ENCODE results near the gene TRUB2.
"Not testable (repeated sequence)": the region's sequence is repeated elsewhere in the genome, so short reads cannot be mapped to it uniquely, and the experiment has no call there.

Gene TRUB2

DNA sequence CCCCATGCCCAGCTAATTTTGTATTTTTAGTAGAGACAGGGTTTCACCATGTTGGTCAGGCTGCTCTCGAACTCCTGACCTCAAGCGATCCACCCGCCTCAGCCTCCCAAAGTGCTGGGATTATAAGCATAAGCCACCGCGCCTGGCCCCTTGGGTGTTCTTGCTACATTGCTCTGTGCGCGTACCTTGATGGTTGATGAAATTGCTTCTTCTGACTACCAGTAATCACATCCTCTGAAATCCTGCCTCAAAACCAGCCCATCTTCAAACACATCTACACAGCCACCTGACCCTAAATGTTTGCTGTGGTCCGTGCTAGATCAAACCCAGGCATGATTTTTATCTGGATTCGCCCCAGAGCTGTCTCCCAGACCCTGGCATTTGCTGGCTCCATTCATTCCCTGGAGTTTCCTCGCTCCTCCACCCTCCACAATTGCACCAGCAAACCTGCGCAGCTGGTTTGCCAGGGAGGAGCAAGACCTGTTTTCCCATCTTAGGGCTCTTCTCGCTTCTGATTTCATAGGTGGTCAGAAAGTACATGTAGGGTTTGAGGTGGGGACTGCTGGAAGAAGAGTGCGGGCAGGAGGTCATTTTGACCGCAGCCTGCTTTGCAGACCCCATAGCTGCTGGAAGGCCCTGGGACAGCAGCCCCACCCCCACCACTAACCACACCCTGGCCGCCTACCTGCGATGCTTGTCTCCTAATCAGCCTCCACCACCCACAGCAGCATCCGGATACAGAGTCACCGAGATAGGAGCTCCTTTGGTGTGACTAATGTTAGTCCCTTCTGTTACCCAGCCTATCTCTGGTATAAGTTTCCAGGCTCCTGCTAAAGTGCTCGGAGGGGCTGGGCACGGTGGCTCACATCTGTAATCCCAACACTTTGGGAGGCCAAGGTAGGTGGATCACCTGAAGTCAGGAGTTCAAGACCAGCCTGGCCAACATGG is 23.4 kb downstream of the TRUB2 start:
- ATAC-seq (ENCODE audit: low read depth), result no peak
- Mint-ChIP-seq H3K27ac (no peak overlapping the region), H3K27me3 (no peaks in the 10 kb centered on the region), H3K4me1 (no peaks in the 10 kb centered on the region), H3K4me3 (no peak overlapping the region), H3K9me3 (no peaks in the 10 kb centered on the region), H3K36me3 (no peaks in the 10 kb centered on the region)
- DNase-seq (ENCODE audit: low spot score in 2 of 2), result no peak

DNA sequence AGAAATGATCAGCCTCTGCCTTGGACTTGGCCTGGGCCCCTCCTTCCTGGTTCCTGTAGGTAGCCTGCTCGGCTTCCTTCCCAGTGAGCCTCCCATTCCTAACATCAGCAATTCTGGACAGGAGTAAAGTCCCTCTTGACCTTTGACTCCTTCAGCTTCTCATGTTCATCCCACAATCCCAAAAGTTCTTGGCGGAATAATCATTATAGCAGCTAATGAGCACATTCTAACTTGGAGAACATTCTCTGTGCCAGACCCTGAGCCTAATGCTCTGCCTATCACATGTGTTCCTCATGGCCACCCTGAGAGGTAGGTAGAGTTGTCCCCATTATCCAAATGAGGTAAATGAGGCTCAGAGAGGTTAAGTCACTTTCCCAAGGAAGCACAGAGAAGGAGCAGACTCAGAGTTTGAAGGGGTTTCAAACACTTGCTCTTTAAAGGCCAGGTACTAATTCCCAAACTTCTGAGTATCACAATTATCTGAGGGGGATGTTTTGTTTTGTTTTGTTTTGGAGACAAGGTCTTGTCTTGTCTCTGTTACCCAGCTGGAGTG is 24.9 kb downstream of the TRUB2 start:
- H3K9me3 Mint-ChIP-seq, result no peaks in the 10 kb centered on the region
- no peak overlapping the region for H3K4me3 Mint-ChIP-seq
- DNase-seq (ENCODE audit: low spot score in 2 of 2) (no peak), ATAC-seq (ENCODE audit: low read depth) (no peak)
- no peak overlapping the region for H3K27ac Mint-ChIP-seq
- H3K27me3 Mint-ChIP-seq, result no peaks in the 10 kb centered on the region
- H3K36me3 Mint-ChIP-seq, result no peaks in the 10 kb centered on the region
- no peaks in the 10 kb centered on the region for H3K4me1 Mint-ChIP-seq

DNA sequence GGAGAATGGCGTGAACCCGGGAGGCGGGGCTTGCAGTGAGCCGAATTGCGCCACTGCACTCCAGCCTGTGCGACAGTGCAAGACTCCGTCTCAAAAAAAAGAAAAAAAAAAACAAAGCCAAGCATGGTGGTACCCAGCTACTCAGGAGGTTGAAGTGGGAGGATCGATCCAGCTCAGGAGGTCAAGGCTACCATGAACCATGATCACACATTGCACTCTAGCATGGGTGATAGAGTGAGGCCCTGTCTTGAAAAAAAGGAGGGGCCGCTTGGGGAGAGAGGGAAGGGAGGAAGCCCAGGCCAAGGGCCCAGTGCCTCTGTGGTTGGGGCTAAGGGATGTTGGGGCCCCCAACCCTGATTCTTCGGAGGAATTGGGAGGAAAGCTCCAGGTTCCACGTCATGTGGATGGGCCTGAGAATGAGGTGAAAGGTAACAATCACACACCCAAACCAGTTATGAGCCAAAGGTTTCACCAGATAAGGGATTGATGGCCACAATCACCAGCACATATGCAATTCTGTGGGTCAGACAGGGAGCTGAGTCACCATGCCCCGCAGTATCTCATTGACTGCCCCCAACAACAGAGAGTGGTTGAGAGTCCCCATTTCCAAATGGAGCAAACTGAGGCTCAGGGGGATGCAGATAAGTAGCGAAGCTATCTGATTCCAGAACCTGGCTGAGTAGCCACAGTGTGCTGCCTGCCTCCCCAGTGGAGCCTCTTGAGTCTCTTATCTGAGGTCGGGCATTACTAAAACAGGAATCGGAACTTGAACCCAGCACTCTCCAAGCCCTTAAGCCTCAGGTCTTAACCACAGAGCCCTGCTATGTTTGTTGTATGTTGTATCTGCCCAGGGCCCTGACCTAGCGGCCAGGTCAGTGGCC is 25.7 kb downstream of the TRUB2 start:
- no peaks in the 10 kb centered on the region for H3K27me3 Mint-ChIP-seq
- DNase-seq (ENCODE audit: low spot score in 2 of 2) (no peak), ATAC-seq (ENCODE audit: low read depth) (no peak)
- no peaks in the 10 kb centered on the region for H3K4me1 Mint-ChIP-seq
- no peaks in the 10 kb centered on the region for H3K36me3 Mint-ChIP-seq
- no peak overlapping the region for H3K27ac Mint-ChIP-seq
- no peaks in the 10 kb centered on the region for H3K9me3 Mint-ChIP-seq
- no peak overlapping the region for H3K4me3 Mint-ChIP-seq

DNA sequence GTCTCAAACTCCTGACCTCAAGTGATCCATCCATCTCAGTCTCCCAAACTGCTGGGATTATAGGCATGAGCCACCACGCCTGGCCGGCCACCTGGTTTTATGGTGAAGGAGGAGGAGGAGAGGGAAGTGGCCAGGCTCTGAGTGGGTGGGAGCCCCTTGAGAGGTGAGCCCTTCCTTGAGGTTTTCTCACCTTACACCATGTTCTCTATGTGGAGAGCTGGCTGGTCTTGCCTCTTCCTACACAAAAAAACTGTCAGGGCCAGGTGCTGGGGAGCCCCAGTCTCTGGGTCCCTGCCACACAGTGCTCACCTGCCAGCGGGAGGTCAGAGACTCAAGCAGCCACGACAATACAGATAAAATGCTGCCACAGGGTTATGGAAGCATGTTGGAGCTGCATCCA is 28.1 kb downstream of the TRUB2 start:
- Mint-ChIP-seq H3K36me3 (peaks cover under 1% of the 10 kb centered on the region), H3K9me3 (no peaks in the 10 kb centered on the region), H3K4me1 (no peaks in the 10 kb centered on the region), H3K27ac (no peak overlapping the region), H3K4me3 (no peak overlapping the region), H3K27me3 (no peaks in the 10 kb centered on the region)
- ATAC-seq (ENCODE audit: low read depth) (no peak), DNase-seq (ENCODE audit: low spot score in 2 of 2) (no peak)

DNA sequence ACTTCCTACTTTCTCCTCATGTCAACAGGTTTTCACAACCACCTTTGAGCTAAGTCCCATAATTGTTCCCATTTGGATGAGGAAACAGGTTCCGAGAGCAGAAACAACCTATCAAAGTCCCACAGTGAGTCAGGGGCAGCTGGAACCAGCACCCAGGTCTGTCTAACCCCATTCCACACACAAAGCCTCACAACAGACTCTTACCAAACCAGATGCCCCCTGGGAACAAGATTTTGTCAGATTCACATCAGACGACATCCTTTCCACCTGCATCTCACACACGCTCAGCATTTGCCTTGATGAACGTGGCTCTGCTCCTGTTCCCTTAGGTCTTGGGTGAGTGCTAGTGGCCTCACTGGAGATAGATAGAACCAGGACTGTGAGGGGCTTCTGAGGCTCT is 29.2 kb downstream of the TRUB2 start:
- no peak overlapping the region for H3K27ac Mint-ChIP-seq
- H3K27me3 Mint-ChIP-seq, result no peaks in the 10 kb centered on the region
- no peaks in the 10 kb centered on the region for H3K9me3 Mint-ChIP-seq
- DNase-seq (ENCODE audit: low spot score in 2 of 2), result no peak
- peaks cover 8% of the 10 kb centered on the region for H3K36me3 Mint-ChIP-seq
- no peak for ATAC-seq (ENCODE audit: low read depth)
- no peaks in the 10 kb centered on the region for H3K4me1 Mint-ChIP-seq
- H3K4me3 Mint-ChIP-seq, result no peak overlapping the region

DNA sequence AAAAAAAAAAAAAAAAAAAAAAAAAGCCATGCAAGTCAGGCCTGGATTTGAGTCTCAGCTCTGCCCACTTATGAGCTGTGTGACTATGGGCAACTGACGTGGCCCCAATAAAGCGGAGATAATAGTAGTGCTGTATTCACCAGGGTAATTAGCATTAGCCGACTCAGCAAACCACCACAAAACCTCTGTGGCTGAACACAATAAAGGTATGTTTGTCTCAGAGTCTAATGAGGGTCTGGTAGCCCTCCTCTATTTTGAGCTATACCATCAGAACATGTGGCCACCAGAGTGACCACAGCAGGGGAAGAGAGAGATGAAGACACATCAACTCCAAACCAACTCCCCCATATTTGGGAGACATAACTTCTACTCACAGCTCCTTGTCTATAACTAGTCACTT is 30.2 kb downstream of the TRUB2 start:
- Mint-ChIP-seq H3K27ac (no peak overlapping the region), H3K9me3 (no peaks in the 10 kb centered on the region), H3K4me1 (no peaks in the 10 kb centered on the region), H3K36me3 (peaks cover 12% of the 10 kb centered on the region), H3K4me3 (no peak overlapping the region), H3K27me3 (no peaks in the 10 kb centered on the region)
- DNase-seq (ENCODE audit: low spot score in 2 of 2) (no peak), ATAC-seq (ENCODE audit: low read depth) (no peak)

DNA sequence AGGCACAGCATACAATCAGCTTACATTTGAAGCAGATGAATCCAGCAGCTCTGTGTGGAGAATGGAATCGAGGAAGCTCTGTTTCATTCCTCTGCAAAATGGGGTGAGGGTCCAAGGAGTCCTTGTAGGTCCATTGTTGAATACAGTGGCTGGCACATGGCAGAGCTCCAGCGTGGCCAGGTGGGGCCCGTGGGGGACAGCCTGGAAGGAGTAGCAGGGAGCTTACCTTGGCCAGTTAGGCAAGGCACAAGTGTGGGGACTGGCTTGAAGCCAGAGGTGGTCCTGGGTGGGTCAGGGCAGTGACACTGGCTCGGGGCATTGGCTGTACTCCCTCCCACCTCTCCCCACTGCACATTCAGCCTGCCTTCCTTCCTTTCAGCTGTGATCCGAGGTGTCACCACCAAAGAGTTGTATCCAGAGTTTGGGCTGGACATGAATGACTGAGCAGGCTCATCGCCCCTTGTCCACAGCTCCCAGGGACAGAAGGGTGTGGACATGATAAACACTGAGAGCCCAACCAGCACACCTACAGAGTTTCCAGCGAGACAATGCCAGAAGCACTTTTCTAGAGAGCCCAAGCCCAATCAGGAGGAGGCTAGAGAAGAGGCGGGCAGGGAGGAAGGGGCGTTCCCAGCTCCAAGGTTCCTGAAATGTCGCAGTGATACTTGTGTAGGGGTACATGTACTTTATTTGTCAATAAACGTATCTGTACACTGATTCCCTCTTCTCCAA is 33.8 kb downstream of the TRUB2 start:
- Mint-ChIP-seq H3K4me3 (no peak overlapping the region), H3K36me3 (peaks cover 15% of the 10 kb centered on the region), H3K27me3 (no peaks in the 10 kb centered on the region), H3K4me1 (peaks cover 6% of the 10 kb centered on the region), H3K9me3 (no peaks in the 10 kb centered on the region), H3K27ac (no peak overlapping the region)
- DNase-seq (ENCODE audit: low spot score in 2 of 2), result no peak
- no peak for ATAC-seq (ENCODE audit: low read depth)

DNA sequence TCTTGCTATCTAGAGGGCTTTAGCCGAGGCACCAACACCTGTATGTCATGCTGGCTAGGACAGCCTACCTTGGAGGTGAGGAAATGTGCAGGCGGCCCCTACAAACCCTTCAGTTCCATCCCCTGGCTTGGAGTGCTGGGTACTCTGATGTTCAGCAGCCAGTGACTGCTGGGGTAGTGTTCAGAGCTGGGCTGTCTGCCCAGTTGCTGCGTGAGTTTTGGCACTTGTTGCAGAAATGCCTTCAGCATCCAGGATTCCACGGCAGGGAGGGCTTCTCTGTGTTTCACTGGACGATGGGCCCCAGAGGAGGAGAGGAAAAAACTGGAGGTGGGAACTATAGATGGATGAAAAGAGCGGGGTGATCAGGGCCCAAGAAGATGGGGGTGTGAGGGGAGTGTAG is 35.8 kb downstream of the TRUB2 start:
- H3K27ac Mint-ChIP-seq, result no peak overlapping the region
- no peak overlapping the region for H3K4me3 Mint-ChIP-seq
- H3K9me3 Mint-ChIP-seq, result no peaks in the 10 kb centered on the region
- no peak for DNase-seq (ENCODE audit: low spot score in 2 of 2)
- no peak for ATAC-seq (ENCODE audit: low read depth)
- peaks cover 6% of the 10 kb centered on the region for H3K4me1 Mint-ChIP-seq
- no peaks in the 10 kb centered on the region for H3K27me3 Mint-ChIP-seq
- H3K36me3 Mint-ChIP-seq, result peaks cover 15% of the 10 kb centered on the region

DNA sequence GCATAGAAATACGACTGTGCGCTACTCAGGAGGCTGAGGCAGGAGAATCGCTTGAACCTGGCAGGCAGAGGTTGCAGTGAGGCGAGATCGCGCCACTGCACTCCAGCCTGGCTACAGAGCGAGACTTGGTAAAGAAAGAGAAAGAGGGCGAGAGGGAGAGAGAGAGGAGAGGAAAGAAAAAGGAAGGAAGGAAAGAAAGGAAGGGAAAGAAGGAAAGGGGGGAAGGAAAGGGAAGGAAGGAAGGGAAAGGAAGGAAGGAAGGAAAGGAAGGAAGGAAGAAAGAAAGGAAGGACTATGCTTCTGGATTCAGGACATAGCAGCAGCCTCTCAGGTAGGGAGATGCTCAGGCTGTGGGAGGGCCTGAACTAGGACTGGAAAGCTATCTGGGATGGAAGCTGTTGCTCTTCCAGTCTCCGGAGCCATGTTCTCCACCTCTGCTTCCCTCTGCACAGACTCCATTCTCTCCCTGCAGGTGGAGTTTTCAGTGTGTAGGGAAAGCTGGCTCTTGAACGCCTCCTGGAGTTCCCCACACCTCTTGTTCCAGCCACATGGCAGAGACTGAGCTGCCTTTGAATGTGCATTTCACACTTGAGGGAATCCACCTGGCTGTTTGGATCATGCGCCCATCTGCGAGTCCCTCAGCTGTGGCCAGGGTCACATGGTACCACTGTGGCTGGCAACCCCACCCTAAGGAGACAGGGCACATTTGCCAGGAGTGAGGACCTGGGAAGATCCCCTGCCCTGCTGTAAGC is 37.0 kb downstream of the TRUB2 start:
- no peak for ATAC-seq (ENCODE audit: low read depth)
- no peaks in the 10 kb centered on the region for H3K27me3 Mint-ChIP-seq
- no peak overlapping the region for H3K4me3 Mint-ChIP-seq
- H3K4me1 Mint-ChIP-seq, result peaks cover 6% of the 10 kb centered on the region
- H3K9me3 Mint-ChIP-seq, result no peaks in the 10 kb centered on the region
- peaks cover 15% of the 10 kb centered on the region for H3K36me3 Mint-ChIP-seq
- DNase-seq (ENCODE audit: low spot score in 2 of 2), result no peak
- H3K27ac Mint-ChIP-seq, result no peak overlapping the region

DNA sequence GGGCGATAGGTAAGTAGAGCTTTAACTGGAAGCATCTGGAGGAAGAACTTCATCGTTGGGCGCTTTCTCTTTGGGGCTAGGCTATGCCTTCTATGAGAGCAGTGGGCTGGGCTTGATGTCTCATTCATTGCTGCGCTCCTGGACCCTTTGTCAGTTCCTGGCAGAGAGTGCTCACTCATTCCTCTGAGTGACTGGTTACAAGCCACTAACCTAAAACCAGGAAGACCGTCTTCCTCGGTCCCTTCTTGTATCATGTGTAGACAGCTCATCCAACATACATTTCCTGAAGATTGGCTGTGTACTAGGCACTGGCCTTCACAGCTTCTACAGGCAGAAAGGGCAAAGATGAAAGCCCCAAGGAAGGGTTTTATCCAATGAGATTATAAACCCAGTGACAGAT is 39.7 kb downstream of the TRUB2 start:
- H3K27ac Mint-ChIP-seq, result no peak overlapping the region
- H3K4me1 Mint-ChIP-seq, result peaks cover 6% of the 10 kb centered on the region
- no peak for ATAC-seq (ENCODE audit: low read depth)
- no peaks in the 10 kb centered on the region for H3K27me3 Mint-ChIP-seq
- H3K4me3 Mint-ChIP-seq, result no peak overlapping the region
- no peaks in the 10 kb centered on the region for H3K9me3 Mint-ChIP-seq
- DNase-seq (ENCODE audit: low spot score in 2 of 2), result no peak
- H3K36me3 Mint-ChIP-seq, result peaks cover 7% of the 10 kb centered on the region

DNA sequence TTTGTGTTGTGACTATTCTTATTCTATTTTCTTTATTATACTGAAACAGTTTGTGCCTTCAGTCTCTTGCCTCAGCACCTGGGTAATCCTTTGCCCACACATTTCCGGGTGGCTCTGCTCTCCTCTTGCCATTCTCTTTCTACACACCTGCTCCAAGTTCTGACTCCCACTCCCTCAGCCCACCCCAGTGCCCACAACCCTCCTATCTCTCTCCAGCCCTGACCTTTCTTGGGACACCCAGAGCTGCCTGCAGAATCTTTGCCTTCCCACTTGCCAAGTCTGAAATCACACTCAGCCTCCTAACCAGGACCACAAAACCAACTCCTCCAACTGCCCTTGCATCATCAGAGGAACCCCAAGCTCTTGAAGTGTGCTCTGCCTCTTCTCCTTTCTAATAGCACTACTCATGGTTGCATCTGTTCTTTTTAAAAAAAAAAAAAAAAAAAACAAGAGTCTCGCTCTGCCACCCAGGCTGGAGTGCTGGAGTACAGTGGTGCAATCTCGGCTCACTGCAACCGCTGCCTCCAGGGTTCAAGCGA is 42.1 kb downstream of the TRUB2 start:
- Mint-ChIP-seq H3K4me3 (no peak overlapping the region), H3K9me3 (no peaks in the 10 kb centered on the region), H3K27ac (no peak overlapping the region), H3K36me3 (peaks cover 7% of the 10 kb centered on the region), H3K4me1 (peaks cover 14% of the 10 kb centered on the region), H3K27me3 (no peaks in the 10 kb centered on the region)
- DNase-seq (ENCODE audit: low spot score in 2 of 2) (no peak), ATAC-seq (ENCODE audit: low read depth) (no peak)

DNA sequence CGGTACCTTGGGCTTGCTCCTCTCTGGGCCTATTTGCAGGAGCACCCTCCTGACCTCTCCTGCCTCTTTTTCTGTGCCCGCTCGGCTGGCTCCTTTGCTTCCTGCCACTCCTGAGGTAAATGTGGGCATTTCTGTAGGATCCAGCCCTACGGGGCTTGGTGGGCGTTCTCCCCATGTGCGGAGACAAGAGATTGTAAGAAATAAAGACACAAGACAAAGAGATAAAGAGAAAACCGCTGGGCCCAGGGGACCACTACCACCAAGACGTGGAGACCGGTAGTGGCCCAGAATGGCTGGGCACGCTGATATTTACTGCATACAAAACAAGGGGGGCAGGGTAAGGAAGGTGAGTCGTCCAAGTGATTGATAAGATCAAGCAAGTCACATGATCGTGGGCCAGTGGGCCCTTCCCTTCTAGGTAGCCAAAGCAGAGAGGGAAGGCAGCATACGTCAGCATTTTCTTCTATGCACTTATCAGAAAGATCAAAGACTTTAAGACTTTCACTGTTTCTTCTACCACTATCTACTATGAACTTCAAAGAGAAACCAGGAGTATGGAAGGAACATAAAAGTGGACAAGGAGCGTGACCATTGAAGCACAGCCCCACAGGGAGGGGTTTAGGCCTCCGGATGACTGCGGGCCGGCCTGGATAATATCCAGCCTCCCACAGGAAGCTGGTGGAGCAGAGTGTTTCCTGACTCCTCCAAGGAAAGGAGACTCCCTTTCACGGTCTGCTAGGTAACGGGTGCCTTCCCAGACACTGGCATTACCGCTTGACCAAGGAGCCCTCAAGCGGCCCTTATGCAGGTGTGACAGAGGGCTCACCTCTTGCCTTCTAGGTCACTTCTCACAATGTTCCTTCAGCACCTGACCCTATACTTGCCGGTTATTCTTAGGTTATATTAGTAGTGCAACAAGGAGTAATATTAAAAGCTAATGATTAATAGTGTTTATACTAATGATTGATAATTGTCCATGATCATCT is 42.9 kb downstream of the TRUB2 start:
- not testable (repeated sequence) for DNase-seq (ENCODE audit: low spot score in 2 of 2); H3K27me3 Mint-ChIP-seq; H3K9me3 Mint-ChIP-seq; H3K27ac Mint-ChIP-seq; H3K36me3 Mint-ChIP-seq; H3K4me3 Mint-ChIP-seq; ATAC-seq (ENCODE audit: low read depth)
- H3K4me1 Mint-ChIP-seq, result peaks cover 14% of the 10 kb centered on the region

Data from memory B cell (primary cell).